ENCODE data around the gene NFATC2.

DNA sequence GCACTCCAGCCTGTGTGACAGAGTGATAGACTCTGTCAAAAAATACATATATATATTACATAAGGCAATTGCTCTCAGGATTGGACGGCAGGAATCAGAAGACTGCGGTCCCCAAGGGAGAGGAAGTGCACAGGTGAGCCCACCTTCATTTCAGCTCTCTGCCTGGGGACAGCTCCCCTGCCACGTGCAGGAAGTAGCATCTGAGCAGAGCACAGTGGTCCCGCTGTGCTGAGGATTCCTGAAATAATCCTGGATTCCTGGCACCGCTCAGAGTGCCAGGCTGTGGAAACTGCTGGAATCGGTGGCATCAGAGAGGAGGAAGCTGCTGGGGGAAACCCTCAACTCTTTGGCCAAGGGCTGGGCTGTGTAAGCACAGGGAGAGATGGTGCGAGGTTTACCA, 27.7 kb downstream of the NFATC2 start:
- TF ChIP-seq, protein P1, sequence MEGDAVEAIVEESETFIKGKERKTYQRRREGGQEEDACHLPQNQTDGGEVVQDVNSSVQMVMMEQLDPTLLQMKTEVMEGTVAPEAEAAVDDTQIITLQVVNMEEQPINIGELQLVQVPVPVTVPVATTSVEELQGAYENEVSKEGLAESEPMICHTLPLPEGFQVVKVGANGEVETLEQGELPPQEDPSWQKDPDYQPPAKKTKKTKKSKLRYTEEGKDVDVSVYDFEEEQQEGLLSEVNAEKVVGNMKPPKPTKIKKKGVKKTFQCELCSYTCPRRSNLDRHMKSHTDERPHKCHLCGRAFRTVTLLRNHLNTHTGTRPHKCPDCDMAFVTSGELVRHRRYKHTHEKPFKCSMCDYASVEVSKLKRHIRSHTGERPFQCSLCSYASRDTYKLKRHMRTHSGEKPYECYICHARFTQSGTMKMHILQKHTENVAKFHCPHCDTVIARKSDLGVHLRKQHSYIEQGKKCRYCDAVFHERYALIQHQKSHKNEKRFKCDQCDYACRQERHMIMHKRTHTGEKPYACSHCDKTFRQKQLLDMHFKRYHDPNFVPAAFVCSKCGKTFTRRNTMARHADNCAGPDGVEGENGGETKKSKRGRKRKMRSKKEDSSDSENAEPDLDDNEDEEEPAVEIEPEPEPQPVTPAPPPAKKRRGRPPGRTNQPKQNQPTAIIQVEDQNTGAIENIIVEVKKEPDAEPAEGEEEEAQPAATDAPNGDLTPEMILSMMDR (IDR thresholded peaks at IDR 0.05; ENCODE audit: low read depth, low read length, poor library complexity, severe bottlenecking), result no peak
- no peak for TF ChIP-seq EZH2phosphoT487 (IDR thresholded peaks at IDR 0.05; ENCODE audit: borderline replicate concordance, low read length)

Measured in DOHH2 (cell line).